ENCODE results near the gene AKNA.

DNA sequence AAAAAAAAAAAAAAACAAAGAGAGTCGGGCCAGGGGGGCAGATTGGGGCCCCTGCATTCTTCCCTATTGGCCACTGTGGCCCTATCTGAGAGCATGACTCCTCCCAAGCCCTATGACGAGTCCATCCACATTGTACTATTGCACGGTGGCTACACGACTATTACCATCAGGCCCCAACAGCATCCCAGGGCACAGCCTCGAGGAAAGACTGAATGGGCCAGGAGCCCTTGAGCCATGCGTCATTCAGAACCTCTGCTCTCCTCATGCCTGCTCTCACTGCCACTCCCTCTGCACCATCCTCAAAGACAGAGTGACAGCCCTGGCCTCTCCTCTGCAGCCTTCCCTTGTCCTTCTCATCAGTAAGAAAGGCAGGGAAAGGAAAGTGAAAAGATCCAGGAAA lies 85.1 kb downstream of the AKNA start:
- TF ChIP-seq, protein P1, sequence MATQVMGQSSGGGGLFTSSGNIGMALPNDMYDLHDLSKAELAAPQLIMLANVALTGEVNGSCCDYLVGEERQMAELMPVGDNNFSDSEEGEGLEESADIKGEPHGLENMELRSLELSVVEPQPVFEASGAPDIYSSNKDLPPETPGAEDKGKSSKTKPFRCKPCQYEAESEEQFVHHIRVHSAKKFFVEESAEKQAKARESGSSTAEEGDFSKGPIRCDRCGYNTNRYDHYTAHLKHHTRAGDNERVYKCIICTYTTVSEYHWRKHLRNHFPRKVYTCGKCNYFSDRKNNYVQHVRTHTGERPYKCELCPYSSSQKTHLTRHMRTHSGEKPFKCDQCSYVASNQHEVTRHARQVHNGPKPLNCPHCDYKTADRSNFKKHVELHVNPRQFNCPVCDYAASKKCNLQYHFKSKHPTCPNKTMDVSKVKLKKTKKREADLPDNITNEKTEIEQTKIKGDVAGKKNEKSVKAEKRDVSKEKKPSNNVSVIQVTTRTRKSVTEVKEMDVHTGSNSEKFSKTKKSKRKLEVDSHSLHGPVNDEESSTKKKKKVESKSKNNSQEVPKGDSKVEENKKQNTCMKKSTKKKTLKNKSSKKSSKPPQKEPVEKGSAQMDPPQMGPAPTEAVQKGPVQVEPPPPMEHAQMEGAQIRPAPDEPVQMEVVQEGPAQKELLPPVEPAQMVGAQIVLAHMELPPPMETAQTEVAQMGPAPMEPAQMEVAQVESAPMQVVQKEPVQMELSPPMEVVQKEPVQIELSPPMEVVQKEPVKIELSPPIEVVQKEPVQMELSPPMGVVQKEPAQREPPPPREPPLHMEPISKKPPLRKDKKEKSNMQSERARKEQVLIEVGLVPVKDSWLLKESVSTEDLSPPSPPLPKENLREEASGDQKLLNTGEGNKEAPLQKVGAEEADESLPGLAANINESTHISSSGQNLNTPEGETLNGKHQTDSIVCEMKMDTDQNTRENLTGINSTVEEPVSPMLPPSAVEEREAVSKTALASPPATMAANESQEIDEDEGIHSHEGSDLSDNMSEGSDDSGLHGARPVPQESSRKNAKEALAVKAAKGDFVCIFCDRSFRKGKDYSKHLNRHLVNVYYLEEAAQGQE (IDR thresholded peaks at IDR 0.05; ENCODE audit: insufficient read depth in 1 of 2, low read depth in 2 of 2, low read length in 2 of 2), result no peak
- no peak for TF ChIP-seq POLR2AphosphoS5 (IDR thresholded peaks at IDR 0.05; ENCODE audit: low read depth, low read length)
- TF ChIP-seq FOXP2 (optimal IDR thresholded peaks at IDR 0.05; ENCODE audit: borderline replicate concordance, extremely low read depth, extremely low read length, insufficient read depth), result no peak

All from PFSK-1 (cell line).